ENCODE data around the gene MEF2A.
A peak's percentile ranks its signal among the peaks of the same experiment; 100 is the strongest.
"Not testable (repeated sequence)": the region's sequence is repeated elsewhere in the genome, so short reads cannot be mapped to it uniquely, and the experiment has no call there.

Gene MEF2A

DNA sequence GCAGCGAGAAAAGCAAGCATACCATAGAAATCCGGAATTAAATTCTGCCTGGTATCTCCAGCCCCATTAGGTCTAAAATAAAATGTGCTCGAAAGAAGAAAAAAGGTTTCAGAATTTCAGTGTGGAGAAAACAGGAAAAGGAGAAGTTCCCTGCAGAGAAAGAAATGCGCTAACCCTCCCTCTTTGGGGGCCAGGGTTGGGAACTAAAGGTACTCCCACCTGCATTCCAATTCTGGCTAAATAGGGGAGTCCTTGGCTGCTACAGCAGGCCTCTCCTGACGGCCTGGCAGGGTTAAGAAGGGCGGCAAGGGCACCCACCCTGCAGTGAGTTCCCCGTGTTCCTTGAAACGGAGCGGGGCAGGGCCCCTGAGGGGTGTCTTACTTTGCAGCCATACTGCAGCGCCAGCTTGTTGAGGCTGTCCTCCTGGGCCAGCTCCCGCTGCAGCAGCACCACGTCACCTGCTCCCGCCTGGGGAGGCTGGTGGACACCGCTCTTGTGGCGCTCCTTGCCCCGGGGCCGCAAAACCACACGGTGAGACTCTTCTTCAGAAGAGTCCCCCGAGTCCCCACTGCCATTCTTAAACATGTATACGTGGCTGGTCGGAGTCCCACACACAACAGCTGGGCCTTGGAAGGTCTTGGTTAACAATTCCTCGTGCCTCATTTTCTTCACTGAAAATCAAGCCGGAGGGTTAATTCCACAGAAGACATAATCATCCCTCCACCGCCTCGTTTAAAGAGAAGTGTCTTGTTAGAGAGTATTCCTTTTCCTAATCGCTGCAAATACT, 165.7 kb downstream of the MEF2A start:
- DNase-seq (ENCODE audit: low spot score): no peak

DNA sequence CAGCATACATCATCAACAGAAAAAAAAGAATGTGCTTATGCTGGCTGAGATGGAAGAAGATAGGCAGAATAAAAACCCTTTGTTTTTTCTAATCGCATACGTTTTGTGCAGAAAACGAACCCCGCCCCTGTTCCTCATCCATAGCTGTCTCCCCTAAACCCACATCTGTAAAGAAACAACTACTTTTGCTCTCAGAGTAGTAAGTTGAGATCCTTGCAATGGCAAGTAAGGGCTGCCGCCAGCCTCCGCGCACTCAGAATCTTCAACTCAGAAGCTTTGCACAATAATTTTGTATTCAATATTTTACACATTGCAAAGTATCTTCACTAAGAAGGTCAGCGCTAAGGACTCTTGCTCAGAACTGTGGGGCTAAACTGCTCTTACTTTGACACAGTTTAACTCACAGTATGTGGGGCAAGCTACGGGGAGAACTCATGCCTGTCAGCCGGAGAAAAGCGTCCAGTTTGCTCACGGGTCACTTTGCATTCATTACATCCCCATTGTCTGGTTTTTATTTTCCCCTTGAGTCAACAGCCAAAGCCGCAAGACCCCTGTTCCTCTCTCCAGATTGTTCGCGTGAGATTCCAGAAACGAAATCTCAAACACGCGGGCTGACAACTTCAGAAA, 166.5 kb downstream of the MEF2A start:
- DNase-seq (ENCODE audit: low spot score): no peak

DNA sequence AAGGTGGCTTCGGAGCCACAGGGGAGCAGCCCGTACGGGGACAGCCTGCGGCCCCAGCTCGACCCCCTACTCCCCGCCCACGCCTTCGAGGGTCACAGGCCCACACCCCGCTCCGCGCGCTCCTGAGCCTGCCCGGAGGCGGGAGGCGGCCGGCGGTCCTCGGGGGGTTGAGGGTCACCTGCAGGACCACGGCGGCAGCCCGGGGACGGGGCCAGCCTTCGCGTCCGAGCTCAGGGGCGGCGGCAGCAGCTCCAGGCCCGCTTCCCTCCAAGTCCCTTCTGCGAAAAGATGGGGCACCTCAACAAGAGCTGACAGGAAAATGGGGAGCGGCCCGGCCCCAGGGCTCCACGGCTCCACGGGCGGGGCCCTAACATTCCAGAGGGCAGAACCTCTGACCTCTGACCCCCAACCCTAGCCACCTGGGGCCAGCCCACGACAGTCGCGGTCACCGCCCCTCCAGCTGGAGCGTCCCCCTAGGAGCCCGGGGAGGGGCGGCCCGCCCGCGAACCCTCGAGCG, 167.0 kb downstream of the MEF2A start:
- DNase-seq (ENCODE audit: low spot score): peak; percentile 71

DNA sequence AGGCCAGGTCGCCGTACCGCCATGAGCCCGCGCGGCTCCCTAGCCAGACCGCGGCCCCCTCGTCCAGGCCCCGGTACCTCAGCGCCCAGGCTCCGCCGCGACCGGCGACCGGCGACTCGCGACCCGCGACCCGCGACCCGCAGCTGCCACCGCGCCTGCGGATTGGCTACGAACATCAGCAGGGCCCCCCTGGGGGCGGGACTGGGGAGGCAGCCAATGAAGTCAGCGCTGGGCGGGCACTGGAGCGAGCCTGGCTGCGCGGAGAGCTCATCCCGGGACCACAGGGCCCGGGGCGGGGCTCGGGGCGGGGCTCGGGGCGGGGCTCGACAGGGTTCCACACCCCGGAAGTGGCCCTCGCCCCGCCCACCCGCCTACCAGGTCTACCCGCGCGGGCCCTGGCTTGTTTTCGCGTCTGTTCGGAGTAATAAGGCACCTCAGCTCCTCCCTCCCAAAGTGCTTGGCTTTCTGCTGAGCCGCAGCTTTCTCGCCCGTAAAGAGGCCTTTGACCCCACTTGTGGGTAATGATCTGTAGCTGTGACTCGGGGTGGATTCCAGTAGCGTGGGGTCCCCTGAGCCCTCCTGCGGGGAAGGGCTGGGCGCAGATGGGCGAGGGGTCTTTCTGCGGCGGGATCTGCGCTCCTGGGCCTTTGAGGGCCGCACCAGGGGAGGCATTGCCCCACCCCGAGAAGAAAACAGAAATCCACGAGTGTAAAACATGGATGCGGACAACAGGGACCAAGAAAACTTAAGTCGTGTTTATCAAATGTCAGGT, 167.7 kb downstream of the MEF2A start, which contains the start of gene LYSMD4:
TSS of gene LYSMD4 (minus strand) at position 170 of the 772 bp plus-strand sequence. CDS start 1,438 bp downstream, outside the sequence.
- peak; percentile 99 for DNase-seq (ENCODE audit: low spot score)

DNA sequence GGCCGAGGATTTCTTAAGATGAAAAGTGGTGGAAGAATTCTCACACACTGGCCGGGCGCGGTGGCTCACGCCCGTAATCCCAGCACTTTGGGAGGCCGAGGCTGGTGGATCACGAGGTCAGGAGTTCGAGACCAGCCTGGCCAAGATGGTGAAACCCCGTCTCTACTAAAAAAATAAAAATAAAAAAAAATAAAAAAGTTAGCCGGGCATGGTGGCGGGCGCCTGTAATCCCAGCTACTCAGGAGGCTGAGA, 168.2 kb downstream of the MEF2A start:
- DNase-seq (ENCODE audit: low spot score): not testable (repeated sequence)

DNA sequence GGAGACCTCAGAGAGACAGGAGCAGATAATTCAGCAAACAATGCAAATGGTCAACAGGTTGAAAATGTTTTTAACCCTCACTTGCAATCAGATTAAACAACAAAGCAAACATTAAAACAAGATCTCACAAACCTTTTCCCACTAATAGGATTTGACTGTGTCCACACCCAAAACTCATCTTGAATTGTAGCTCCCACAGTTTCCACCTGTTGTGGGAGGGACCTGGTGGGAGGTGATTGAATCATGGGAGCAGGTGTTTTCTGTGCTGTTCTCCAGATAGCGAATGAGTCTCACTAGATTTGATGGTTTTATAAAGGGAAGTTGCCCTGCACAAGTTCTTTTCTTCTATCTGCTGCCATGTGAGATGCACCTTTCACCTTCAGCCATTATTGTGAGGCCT, 168.8 kb downstream of the MEF2A start:
- DNase-seq (ENCODE audit: low spot score): no peak

DNA sequence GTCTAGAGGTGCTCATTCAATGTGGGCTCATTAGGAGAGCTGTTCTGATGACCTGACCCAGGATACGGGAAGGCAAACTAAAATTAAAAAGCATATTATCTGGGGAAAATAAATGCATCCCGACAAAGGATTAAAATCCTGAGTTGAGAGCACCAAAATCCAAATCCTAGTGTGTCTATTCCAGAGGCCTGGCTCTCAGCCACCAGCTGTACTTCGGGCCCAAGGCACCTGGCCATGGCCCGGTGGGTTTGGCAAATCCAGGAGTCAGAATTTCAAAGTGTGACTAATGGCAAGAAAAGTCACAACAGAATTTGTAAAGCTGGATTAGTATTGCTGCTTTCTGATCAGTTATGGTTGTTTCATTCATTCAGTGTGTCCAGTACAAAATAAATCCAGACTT, 170.1 kb downstream of the MEF2A start:
- no peak for DNase-seq (ENCODE audit: low spot score)

DNA sequence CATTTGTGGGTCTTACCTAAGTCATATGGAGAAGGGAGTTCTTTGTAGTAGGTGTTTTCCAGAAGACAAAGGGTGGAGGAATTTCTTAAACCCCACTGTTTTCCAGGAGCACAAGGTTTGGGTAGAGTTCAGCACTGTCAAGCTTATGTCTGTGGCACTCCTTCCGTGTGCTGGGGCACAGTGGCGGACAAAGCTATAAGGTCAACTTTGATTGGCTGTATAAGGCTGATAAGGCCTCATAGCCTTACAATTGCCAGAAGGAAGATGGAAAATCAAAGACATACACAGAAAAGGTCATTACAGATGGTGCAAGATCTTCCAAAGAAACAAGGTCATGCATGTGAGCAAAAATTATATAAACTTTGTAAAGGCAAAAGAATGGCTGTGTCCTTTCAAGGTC, 170.9 kb downstream of the MEF2A start:
- DNase-seq (ENCODE audit: low spot score): no peak

DNA sequence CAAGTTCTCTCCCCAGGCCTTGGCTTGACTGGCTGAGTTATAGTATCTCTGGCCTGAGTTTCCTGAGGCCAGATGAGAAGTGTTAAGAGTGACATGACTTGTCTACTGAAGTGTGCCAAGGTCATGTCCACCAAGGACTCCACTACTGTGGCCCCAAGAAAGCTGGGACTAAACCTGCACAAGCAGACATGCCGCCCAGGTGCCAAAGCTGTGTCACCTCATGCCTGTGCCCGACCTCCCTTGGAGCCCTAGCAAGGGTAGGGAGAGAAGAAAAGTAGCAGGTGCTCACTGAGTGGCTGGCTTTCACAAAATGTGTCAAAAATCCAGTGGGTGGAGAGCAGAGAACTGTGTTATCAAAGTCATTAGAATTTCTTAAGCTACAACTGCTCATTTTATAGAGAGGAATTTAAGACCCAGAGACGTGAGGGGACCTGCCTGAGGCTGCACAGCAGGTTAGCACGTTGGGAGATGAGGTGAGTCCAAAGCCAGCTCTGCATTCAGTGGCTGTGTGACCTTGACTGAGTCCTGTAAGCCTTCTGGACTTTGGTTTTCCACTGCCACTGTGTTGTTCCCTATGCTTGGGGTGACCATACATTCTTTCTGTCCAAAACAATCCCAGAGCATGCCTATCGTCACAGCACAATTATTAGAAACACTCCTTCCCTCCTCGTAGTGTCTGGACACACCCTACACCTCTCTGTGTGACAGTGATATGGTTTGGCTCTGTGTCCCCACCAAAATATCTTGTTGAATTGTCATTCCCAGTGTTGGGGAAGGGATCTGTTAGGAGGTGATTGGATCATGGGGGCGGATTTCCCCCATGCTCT, 172.4 kb downstream of the MEF2A start:
- DNase-seq (ENCODE audit: low spot score): no peak

DNA sequence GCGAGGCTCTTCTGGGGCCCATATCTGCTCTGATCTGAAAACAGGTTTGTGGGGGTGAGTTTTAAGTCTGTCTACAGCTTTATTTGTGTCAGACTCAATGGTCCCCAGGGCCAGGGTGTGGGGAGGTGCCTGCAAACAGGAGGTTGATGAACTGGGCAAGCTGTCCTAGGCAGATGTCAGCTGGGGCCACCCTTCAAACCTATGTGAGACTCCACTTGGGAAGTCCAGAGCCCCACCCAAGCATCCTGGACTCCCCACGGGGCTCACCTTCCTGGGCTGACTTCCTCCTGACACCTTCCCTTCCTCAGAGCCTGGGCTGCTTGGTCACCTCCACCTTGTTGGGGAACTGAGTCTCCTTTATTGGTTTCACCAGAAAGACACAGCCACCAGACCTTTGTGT, 176.1 kb downstream of the MEF2A start:
- no peak for DNase-seq (ENCODE audit: low spot score)

DNA sequence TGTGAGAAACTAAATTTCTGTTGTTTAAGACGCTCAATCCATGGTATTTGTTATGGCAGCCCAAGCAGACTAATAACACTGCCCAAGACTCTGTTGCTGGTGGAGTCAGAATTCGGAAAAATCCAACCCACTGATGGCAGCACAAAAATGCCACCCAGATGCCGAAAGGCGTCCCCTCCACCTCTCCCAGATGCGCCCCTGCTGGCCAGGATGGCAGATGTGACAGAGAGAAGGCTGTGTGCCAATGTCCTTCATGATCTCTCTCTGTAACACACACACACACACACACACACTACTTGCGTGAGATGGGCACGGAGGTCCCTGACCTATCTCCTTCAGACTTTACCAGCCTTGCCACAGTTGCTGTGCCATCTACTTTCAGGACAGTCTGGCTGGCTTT, 178.4 kb downstream of the MEF2A start:
- DNase-seq (ENCODE audit: low spot score): no peak

DNA sequence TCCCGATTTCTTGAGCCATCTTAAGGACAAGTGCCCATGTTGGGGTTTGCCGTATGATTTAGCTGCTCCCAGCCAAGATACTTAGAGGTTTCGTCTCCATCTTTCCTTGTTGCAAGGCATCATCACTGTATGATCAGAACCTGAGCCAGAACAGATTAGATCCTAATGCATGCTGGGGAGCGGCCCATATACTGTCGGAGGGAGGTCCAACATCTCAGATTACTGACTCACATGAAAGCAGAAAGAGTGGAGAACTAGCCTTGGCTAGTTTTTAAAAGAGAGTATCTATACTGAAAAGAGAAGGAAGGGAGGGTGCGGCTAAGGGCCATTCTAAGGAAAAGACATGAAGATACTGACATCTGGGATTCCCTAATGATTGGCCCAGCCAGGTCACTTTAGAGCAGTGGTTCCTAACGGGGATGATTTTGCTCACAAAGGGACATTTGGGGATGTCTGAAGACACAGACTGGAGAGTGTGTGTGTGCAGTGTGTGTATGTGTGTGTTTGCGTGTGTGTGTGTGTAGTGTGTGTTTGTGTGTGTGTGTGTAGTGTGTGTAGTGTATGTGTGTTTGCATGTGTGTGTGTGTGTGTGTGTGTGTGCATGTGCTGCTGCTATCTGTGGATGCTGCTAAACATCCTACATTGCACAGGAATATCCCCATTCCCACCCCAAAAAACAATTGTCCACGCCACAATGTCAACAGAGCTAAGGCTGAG, 179.7 kb downstream of the MEF2A start:
- DNase-seq (ENCODE audit: low spot score): no peak

DNA sequence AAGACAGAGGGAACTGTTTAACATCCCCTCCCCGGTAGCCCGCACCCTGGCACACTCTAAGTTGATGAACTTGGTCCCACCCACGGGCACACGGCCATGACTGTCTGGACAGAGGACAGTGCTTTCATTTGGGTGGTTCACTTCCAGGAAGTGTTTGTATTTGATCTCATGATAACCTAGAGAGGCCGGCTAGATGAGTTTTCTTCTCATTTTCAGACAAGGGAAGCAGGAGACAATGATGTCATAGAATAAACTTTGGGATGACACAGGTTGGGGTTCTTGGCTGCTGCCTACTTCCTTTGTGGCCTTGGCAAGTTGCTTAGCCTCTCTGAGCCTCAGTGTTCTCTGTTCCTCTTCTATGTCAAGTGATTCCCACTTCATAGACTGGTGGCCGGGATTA, 183.6 kb downstream of the MEF2A start:
- DNase-seq (ENCODE audit: low spot score): no peak

DNA sequence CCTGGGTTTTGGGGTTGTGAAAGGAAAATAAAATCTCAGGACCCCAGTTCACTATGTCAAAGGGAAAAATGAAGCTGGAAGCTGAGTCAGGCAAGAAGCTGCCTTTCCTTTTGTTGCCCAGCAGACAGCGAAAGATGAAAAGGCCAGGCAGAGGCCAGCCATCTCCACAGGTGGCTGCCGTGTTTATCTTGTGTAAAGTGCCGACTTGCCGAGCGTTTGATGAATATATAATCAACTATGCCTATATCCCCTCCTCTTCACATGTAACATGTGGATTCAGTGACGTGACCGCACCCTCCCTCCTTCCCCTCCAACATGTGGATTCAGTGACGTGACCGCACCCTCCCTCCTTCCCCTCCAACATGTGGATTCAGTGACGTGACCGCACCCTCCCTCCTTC, 184.5 kb downstream of the MEF2A start:
- DNase-seq (ENCODE audit: low spot score): not testable (repeated sequence)

DNA sequence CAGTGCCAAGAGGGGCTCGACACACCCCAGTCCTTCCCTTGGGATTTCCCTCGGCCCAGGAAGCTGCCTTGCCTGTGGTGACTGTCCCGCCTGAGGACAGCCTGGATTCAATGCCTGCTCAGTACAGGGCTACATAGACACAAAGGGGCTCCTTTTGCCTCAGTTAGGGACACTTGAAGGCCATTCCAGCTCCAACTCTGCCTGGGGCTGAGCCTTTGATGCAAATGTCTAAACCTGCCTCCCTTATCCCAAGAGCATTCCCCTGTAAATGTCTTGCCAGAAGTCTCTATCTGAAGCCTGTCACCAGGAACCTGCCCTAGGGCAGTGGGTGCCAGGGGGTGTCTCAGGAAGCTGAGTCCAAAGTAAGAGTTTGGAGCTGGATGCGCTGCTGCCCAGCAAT, 186.8 kb downstream of the MEF2A start:
- DNase-seq (ENCODE audit: low spot score): no peak

DNA sequence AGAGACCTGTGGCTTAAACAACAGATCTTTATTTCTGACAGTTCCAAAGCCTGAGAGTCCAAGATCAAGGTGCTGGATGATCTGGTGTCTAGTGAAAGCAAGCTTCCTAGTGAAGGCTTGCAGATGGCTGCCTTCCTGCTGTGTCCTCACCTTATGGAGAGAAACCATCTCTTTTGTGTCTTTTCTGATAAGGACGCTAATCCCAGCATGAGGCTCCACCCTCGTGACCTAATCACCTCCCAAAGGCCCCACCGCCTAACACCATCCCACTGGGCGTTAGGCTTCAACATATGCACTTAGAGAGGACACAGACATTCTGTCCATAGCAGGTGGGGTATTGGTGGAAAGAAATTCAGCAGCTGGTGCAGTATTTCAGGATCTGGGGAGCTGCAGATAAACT, 187.3 kb downstream of the MEF2A start:
- no peak for DNase-seq (ENCODE audit: low spot score)

DNA sequence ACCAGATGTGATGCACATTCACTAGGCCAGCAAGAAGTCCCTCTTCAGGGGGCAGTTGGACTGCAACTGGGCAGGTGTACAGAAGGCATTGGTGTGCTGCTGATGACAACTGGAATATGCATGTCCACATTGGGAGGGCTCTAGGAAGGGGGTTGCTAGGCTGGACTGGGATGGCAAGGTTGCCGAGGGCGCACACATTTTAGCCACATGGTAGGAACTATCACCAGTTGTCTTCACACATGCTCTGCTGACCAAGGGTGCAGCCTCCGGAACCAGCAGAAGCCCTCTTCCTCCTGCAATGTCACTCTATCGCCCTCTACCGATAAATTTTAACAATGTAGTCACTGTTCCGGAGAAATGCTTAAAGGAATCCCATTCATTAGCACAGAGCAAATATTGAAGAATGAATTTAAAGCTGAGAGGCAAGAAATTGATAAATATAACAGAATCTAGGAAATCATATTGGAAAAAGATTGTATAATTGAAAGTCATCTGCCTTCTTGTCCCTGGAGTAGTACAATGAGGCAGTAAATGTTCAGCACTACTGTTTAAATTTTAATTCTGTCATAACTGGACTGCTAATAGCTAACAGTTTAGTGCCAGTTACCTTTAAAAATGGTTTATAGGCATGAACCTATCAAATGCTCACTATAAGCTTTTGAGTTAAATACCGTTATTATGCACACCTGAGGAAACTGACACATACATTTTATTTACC, 190.1 kb downstream of the MEF2A start:
- peak; percentile 73 for DNase-seq (ENCODE audit: low spot score)

DNA sequence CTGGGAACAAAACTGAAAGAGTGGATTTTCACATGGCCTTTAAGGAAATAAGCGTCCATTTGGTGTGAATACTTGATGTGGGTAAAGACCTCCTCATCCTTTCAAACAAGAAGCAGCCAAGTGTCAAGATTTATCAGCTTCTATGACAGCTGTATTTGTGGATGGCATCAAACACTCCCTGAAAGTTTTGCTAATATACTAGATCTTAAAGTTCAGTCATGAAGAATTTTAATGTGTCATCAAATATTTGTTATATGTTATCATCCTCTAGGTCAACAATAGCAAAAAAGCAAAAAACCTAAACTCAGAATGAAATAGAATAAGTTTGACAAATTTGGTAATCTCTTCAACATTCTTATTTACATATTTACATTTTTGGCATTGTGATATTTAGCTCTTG, 196.5 kb downstream of the MEF2A start:
- no peak for DNase-seq (ENCODE audit: low spot score)

DNA sequence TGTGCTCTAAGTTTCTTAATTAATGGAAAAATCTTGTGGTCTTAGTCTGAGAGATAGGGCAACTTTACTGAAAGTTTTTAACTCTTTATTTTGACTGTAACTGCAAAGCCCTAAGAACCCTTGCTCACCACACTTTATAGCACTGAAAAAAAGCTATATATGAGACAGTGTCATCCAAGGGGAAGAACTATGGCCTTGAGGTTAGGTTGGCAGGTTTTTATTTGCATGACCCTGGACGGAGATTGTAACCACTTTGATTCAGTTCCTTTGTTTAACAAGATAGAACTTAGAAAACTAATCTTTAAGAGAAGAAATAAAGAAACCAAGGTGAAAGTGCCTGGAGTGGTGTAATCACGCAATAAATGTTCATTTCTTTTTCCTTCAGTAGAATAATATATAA, 198.0 kb downstream of the MEF2A start:
- no peak for DNase-seq (ENCODE audit: low spot score)

DNA sequence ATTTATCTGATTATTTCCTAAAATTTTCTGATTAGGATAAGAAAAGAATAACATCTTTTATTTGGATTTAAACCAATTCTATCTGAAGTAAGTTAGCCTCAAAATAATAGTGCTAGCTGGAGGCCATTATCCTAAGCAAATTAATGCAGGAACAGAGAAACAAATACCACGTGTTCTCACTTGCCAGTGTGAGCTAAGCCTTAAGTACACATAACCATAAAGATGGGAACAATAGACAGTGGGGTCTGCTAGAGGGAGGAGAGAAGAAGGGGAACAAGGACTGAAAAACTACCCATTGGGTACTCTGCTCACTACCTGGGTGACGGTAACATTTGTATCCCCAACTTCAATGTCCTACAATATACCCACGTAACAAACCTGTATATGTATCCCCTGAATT, 198.7 kb downstream of the MEF2A start:
- DNase-seq (ENCODE audit: low spot score): no peak
